Superior temporal gyrus (tissue), 1 donor: ENCODE results near the gene PDE6C.
A peak's percentile ranks its signal among the peaks of the same experiment; 100 is the strongest.

Source experiments
- DNase-seq: peaks from one replicate; pipeline ENCODE4 v3.0.0-alpha.2; 2016; ENCODE audit errors: extremely low spot score

PDE6C gene

GRCh38 chr10:93702210-93703001 is 90.1 kb downstream of the PDE6C start, which contains the start of gene FRA10AC1:
Gene FRA10AC1 (minus strand): TSS chr10:93702592. CDS start chr10:93700106, 2,486 bp downstream.
- peak; percentile 96 for DNase-seq

DNA sequence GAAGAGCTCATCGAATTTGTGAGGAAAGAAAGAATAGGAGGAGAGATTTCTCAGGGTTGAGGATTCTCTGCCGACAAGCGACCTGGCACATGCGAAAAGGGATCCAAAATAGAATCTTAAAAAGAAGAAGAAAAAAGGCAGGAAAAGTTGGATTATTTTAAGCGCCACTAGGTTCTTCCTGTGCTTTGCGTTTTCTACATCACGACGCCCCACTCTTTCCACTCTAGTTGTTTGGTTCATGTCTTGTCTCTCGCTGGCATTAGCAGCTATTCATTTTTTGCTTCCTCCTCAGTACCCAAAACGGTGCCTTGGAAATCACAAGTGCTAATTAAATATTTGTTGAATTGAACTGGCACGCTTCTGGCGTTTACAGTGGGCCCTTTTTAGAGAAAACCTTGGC is 90.7 kb downstream of the PDE6C start:
- DNase-seq: peak; percentile 73

DNA sequence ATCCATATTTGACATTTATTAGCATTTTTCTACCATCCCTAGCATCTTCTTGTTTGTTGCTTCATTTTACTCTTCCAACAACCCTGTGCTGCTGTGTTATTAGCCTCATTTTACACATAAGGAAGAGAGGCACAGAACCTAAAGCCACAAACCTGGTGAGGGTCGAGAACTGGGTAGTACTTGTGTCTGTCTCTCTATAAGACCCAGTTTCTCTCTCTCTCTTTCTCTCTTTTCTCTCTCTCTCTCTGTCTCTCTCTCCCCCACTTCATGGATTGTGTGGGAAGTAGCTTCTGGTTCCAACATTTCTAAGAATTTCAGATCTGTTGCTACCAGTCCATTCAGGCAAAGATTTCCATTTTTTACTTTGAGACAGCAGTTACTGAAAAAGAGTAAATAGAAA is 91.5 kb downstream of the PDE6C start:
- no peak for DNase-seq

GRCh38 chr10:93704451-93704850 is 92.1 kb downstream of the PDE6C start:
- DNase-seq: no peak

GRCh38 chr10:93707623-93708022 is 95.3 kb downstream of the PDE6C start:
- no peak for DNase-seq

DNA sequence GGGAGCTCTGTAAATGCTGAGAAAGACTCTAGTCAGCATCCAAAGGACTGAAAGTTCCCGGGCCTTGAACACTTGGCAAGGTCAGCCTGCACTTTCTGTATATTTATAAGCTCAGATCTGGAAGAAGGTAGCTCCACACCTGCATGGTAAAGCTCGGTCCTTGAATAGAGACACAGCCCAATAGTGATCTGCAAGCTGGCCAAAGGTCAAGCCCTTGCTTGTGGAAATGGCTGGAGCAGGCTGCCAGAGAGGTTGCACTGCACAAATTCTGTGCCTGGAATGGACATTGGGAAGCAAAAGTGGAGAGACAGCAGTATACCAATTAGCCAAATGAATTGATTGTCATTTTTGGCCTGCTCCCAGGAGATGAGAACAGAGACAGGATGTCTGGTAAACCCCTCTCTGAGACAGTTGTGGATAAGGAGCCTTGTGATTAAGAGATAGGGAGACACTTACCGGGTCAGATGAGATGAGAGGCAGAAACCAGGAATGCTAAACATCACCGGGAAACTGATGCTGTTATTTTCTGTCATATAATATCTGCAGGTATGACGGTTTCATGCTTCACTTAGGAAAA is 98.1 kb downstream of the PDE6C start:
- no peak for DNase-seq

GRCh38 chr10:93711891-93712290 is 99.6 kb downstream of the PDE6C start:
- no peak for DNase-seq

GRCh38 chr10:93712593-93712992 is 100.3 kb downstream of the PDE6C start:
- no peak for DNase-seq

DNA sequence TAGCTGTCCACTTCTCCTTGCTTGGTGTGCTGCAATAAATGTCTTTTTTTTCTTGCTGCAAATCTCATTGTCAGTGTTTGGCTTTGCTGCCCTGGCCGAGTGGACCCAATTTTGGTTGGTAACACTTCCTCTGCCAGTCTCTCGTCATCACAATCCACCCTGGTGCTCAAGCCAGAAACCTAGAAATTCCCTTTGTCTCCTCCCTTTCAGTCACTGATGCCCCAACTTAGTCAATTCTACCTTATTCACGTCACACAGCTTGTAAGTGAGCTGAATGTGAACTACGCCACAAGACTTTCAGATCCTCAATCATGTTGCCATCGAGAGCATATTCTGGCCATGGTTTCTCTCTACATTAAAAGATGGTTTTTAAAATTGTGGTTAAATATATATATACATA is 103.0 kb downstream of the PDE6C start:
- DNase-seq: no peak
